ENCODE results near the gene SLC12A7. TPM values are rescaled to one million over a fixed set of nuclear protein-coding genes. Genes with fewer than 3 reads are reported as not detected.
A peak's percentile ranks its signal among the peaks of the same experiment; 100 is the strongest.
"Not testable (repeated sequence)": the region's sequence is repeated elsewhere in the genome, so short reads cannot be mapped to it uniquely, and the experiment has no call there.

The SLC12A7 gene
- 1 to 10 TPM; 4.0 to 4.7 TPM for polyA plus RNA-seq

GRCh38 chr5:1111727-1112289 is at the start of gene SLC12A7:
Gene SLC12A7 (minus strand): TSS chr5:1112063. CDS start chr5:1111991, 72 bp downstream.
- WGBS, 2 donors = 0 to 1% methylated on average over 25 to 79 of the region's 79 CpGs
- H3K9me3 ChIP-seq (ENCODE audit: control insufficient read depth in 2 of 2, insufficient read depth in 1 of 2, low read depth in 1 of 2, low read length in 1 of 2) = no peaks in the 10 kb centered on the region
- H3K27ac ChIP-seq (ENCODE audit: low read depth in 2 of 2, low read length in 1 of 2) = peak within 1 kb of the TSS; percentile 45 to 63
- no peaks in the 10 kb centered on the region for H3K27me3 ChIP-seq (ENCODE audit: control insufficient read depth in 1 of 2, insufficient read depth in 2 of 2, low read length in 2 of 2)
- no peaks in the 10 kb centered on the region for H3K36me3 ChIP-seq (ENCODE audit: control insufficient read depth in 2 of 2, insufficient read depth in 2 of 2, low read length in 1 of 2)
- H3K4me1 ChIP-seq (ENCODE audit: control insufficient read depth in 2 of 2, insufficient read depth in 2 of 2, low read length in 1 of 2) = peaks cover 0 to 10% of the 10 kb centered on the region in 2 donors
- peak within 1 kb of the TSS; percentile 61 to 62 for H3K4me3 ChIP-seq (ENCODE audit: low read depth in 1 of 2, low read length in 2 of 2)

GRCh38 chr5:1161108-1161832 is 49.4 kb upstream of the SLC12A7 start:
- Histone ChIP-seq H3K4me3 (ENCODE audit: low read depth in 1 of 2, low read length in 2 of 2) (no peak overlapping the region), H3K27ac (ENCODE audit: low read depth in 2 of 2, low read length in 1 of 2) (peak overlapping the region in 1 of 2 donors; percentile 19), H3K27me3 (ENCODE audit: control insufficient read depth in 1 of 2, insufficient read depth in 2 of 2, low read length in 2 of 2) (peaks cover 0 to 3% of the 10 kb centered on the region in 2 donors)

GRCh38 chr5:1159774-1160406 is 48.0 kb upstream of the SLC12A7 start:
- Histone ChIP-seq H3K9me3 (ENCODE audit: control insufficient read depth in 2 of 2, insufficient read depth in 1 of 2, low read depth in 1 of 2, low read length in 1 of 2) (peaks cover 3 to 13% of the 10 kb centered on the region in 2 donors), H3K36me3 (ENCODE audit: control insufficient read depth in 2 of 2, insufficient read depth in 2 of 2, low read length in 1 of 2) (no peaks in the 10 kb centered on the region), H3K4me1 (ENCODE audit: control insufficient read depth in 2 of 2, insufficient read depth in 2 of 2, low read length in 1 of 2) (peaks cover 3 to 17% of the 10 kb centered on the region in 2 donors), H3K4me3 (ENCODE audit: low read depth in 1 of 2, low read length in 2 of 2) (no peak overlapping the region), H3K27ac (ENCODE audit: low read depth in 2 of 2, low read length in 1 of 2) (no peak overlapping the region), H3K27me3 (ENCODE audit: control insufficient read depth in 1 of 2, insufficient read depth in 2 of 2, low read length in 2 of 2) (peaks cover 0 to 17% of the 10 kb centered on the region in 2 donors)
- 78 to 79% methylated on average over 4 of the region's 4 CpGs for WGBS, 2 donors

More at GRCh38 chr5:1161108-1161832, 49.4 kb upstream of the SLC12A7 start:
- 55 to 60% methylated on average over 23 of the region's 23 CpGs for WGBS, 2 donors
- Histone ChIP-seq H3K4me1 (ENCODE audit: control insufficient read depth in 2 of 2, insufficient read depth in 2 of 2, low read length in 1 of 2) (peaks cover 0 to 14% of the 10 kb centered on the region in 2 donors), H3K36me3 (ENCODE audit: control insufficient read depth in 2 of 2, insufficient read depth in 2 of 2, low read length in 1 of 2) (no peaks in the 10 kb centered on the region), H3K9me3 (ENCODE audit: control insufficient read depth in 2 of 2, insufficient read depth in 1 of 2, low read depth in 1 of 2, low read length in 1 of 2) (peaks cover 3 to 13% of the 10 kb centered on the region in 2 donors)

GRCh38 chr5:1159341-1159675 is 47.4 kb upstream of the SLC12A7 start:
- Histone ChIP-seq H3K36me3 (ENCODE audit: control insufficient read depth in 2 of 2, insufficient read depth in 2 of 2, low read length in 1 of 2) (no peaks in the 10 kb centered on the region), H3K27me3 (ENCODE audit: control insufficient read depth in 1 of 2, insufficient read depth in 2 of 2, low read length in 2 of 2) (peaks cover 0 to 18% of the 10 kb centered on the region in 2 donors), H3K27ac (ENCODE audit: low read depth in 2 of 2, low read length in 1 of 2) (no peak overlapping the region), H3K9me3 (ENCODE audit: control insufficient read depth in 2 of 2, insufficient read depth in 1 of 2, low read depth in 1 of 2, low read length in 1 of 2) (peaks cover 3 to 13% of the 10 kb centered on the region in 2 donors), H3K4me3 (ENCODE audit: low read depth in 1 of 2, low read length in 2 of 2) (no peak overlapping the region), H3K4me1 (ENCODE audit: control insufficient read depth in 2 of 2, insufficient read depth in 2 of 2, low read length in 1 of 2) (peaks cover 3 to 17% of the 10 kb centered on the region in 2 donors)
- 84% methylated on average over 11 of the region's 11 CpGs for whole genome bisulfite sequencing, 2 donors

- peaks cover 3 to 13% of the 10 kb centered on the region in 2 donors for H3K9me3 ChIP-seq (ENCODE audit: control insufficient read depth in 2 of 2, insufficient read depth in 1 of 2, low read depth in 1 of 2, low read length in 1 of 2)
- WGBS, 2 donors = 82 to 86% methylated on average over 20 of the region's 20 CpGs
- H3K36me3 ChIP-seq (ENCODE audit: control insufficient read depth in 2 of 2, insufficient read depth in 2 of 2, low read length in 1 of 2) = no peaks in the 10 kb centered on the region
- H3K27me3 ChIP-seq (ENCODE audit: control insufficient read depth in 1 of 2, insufficient read depth in 2 of 2, low read length in 2 of 2) = peaks cover 0 to 20% of the 10 kb centered on the region in 2 donors
- H3K4me3 ChIP-seq (ENCODE audit: low read depth in 1 of 2, low read length in 2 of 2) = no peak overlapping the region
- H3K27ac ChIP-seq (ENCODE audit: low read depth in 2 of 2, low read length in 1 of 2) = no peak overlapping the region
- peaks cover 3 to 17% of the 10 kb centered on the region in 2 donors for H3K4me1 ChIP-seq (ENCODE audit: control insufficient read depth in 2 of 2, insufficient read depth in 2 of 2, low read length in 1 of 2)
Observed at GRCh38 chr5:1158647-1159340, 46.9 kb upstream of the SLC12A7 start.

- WGBS, 2 donors = 72 to 73% methylated on average over 2 of the region's 2 CpGs
- Histone ChIP-seq H3K9me3 (ENCODE audit: control insufficient read depth in 2 of 2, insufficient read depth in 1 of 2, low read depth in 1 of 2, low read length in 1 of 2) (peaks cover 3 to 13% of the 10 kb centered on the region in 2 donors), H3K4me1 (ENCODE audit: control insufficient read depth in 2 of 2, insufficient read depth in 2 of 2, low read length in 1 of 2) (peaks cover 3 to 17% of the 10 kb centered on the region in 2 donors), H3K27me3 (ENCODE audit: control insufficient read depth in 1 of 2, insufficient read depth in 2 of 2, low read length in 2 of 2) (peaks cover 0 to 25% of the 10 kb centered on the region in 2 donors)
- H3K36me3 ChIP-seq (ENCODE audit: control insufficient read depth in 2 of 2, insufficient read depth in 2 of 2, low read length in 1 of 2); H3K27ac ChIP-seq (ENCODE audit: low read depth in 2 of 2, low read length in 1 of 2); H3K4me3 ChIP-seq (ENCODE audit: low read depth in 1 of 2, low read length in 2 of 2): not testable (repeated sequence)
Observed at GRCh38 chr5:1157461-1157986, 45.7 kb upstream of the SLC12A7 start.

- 91 to 93% methylated on average over 11 of the region's 11 CpGs for WGBS, 2 donors
- H3K4me1 ChIP-seq (ENCODE audit: control insufficient read depth in 2 of 2, insufficient read depth in 2 of 2, low read length in 1 of 2) = peaks cover 3 to 10% of the 10 kb centered on the region in 2 donors
- H3K27me3 ChIP-seq (ENCODE audit: control insufficient read depth in 1 of 2, insufficient read depth in 2 of 2, low read length in 2 of 2) = peaks cover 0 to 25% of the 10 kb centered on the region in 2 donors
- H3K9me3 ChIP-seq (ENCODE audit: control insufficient read depth in 2 of 2, insufficient read depth in 1 of 2, low read depth in 1 of 2, low read length in 1 of 2) = peaks cover 3 to 13% of the 10 kb centered on the region in 2 donors
- H3K4me3 ChIP-seq (ENCODE audit: low read depth in 1 of 2, low read length in 2 of 2) = no peak overlapping the region
- no peaks in the 10 kb centered on the region for H3K36me3 ChIP-seq (ENCODE audit: control insufficient read depth in 2 of 2, insufficient read depth in 2 of 2, low read length in 1 of 2)
- H3K27ac ChIP-seq (ENCODE audit: low read depth in 2 of 2, low read length in 1 of 2) = no peak overlapping the region
Observed at GRCh38 chr5:1156754-1157460, 45.0 kb upstream of the SLC12A7 start.

GRCh38 chr5:1156033-1156753 is 44.3 kb upstream of the SLC12A7 start:
- Histone ChIP-seq H3K4me3 (ENCODE audit: low read depth in 1 of 2, low read length in 2 of 2) (peak overlapping the region in 1 of 2 donors; percentile 23), H3K27me3 (ENCODE audit: control insufficient read depth in 1 of 2, insufficient read depth in 2 of 2, low read length in 2 of 2) (peaks cover 0 to 25% of the 10 kb centered on the region in 2 donors)
- WGBS, 2 donors = 22 to 38% methylated on average over 26 to 51 of the region's 51 CpGs

More at GRCh38 chr5:1156033-1156753, 44.3 kb upstream of the SLC12A7 start:
- Histone ChIP-seq H3K27ac (ENCODE audit: low read depth in 2 of 2, low read length in 1 of 2) (no peak overlapping the region), H3K9me3 (ENCODE audit: control insufficient read depth in 2 of 2, insufficient read depth in 1 of 2, low read depth in 1 of 2, low read length in 1 of 2) (peaks cover 3 to 13% of the 10 kb centered on the region in 2 donors), H3K36me3 (ENCODE audit: control insufficient read depth in 2 of 2, insufficient read depth in 2 of 2, low read length in 1 of 2) (no peaks in the 10 kb centered on the region), H3K4me1 (ENCODE audit: control insufficient read depth in 2 of 2, insufficient read depth in 2 of 2, low read length in 1 of 2) (peaks cover 3% of the 10 kb centered on the region in 2 donors)

Measured in esophagus (tissue), 2 donors.